Measurements from ENCODE around the gene EXOC6. TPM values are rescaled to one million over a fixed set of nuclear protein-coding genes. Genes with fewer than 3 reads are reported as not detected.

EXOC6 gene
- total RNA-seq, 1 experiment from 2014 or later = 12.9 TPM

DNA sequence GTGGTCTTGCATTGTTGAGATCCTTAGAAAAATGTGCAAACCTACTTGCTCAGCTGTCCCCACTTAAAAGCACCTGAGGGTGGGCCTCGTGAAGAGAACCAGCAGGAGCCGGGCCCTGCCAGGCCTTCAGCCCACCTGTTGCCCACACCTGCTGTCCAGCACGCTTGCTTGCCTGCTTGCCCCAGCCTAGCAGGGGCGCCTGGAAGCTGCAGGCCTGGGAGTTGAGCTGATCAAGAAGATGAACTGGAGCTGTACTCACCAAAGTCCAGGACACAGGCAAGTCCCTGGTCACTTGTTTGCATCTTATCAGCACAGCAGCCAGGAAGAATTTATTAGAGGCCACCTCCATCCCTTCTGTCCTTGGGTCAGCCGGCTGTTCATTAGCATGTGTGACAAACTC, 248.6 kb downstream of the EXOC6 start:
- TF ChIP-seq, protein P1, sequence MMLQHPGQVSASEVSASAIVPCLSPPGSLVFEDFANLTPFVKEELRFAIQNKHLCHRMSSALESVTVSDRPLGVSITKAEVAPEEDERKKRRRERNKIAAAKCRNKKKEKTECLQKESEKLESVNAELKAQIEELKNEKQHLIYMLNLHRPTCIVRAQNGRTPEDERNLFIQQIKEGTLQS (IDR thresholded peaks at IDR 0.05) = no peak
- TF ChIP-seq POLR2A (IDR thresholded peaks at IDR 0.05; ENCODE audit: borderline replicate concordance, extremely low read depth, insufficient read depth, insufficient read length) (no peak), ELF1 (IDR thresholded peaks at IDR 0.05; ENCODE audit: borderline replicate concordance, low read depth) (no peak), REST (IDR thresholded peaks at IDR 0.05; ENCODE audit: low read depth) (no peak), JUND (IDR thresholded peaks at IDR 0.05) (no peak)
- TF ChIP-seq, protein P2, sequence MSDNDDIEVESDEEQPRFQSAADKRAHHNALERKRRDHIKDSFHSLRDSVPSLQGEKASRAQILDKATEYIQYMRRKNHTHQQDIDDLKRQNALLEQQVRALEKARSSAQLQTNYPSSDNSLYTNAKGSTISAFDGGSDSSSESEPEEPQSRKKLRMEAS (IDR thresholded peaks at IDR 0.05) = no peak
- no peak overlapping the region for H2AFZ ChIP-seq (ENCODE audit: low read depth, low read length, poor library complexity, severe bottlenecking)
- no peak overlapping the region for H3K4me3 ChIP-seq (replicated peaks in 1 of 2; ENCODE audit: low read depth in 1 of 2, low read length in 2 of 2)
- peaks cover 0 to 7% of the 10 kb centered on the region in 2 experiments; a peak in 1 of 4 replicates for H3K4me1 ChIP-seq (ENCODE audit: control insufficient read depth in 1 of 2, insufficient read depth in 2 of 2, low read length in 2 of 2)
- H3K9me3 ChIP-seq (ENCODE audit: control insufficient read depth in 1 of 2, insufficient read depth in 1 of 2, low read depth in 1 of 2, low read length in 2 of 2) = no peaks in the 10 kb centered on the region
- no TSS peak for BruUV-seq (replicated peaks)
- no peaks in the 10 kb centered on the region for H4K20me1 ChIP-seq (ENCODE audit: insufficient read depth)
- intact Hi-C loops (cut with micrococcal nuclease) = no loop called here
- no peaks in the 10 kb centered on the region for H3K27me3 ChIP-seq (ENCODE audit: insufficient read depth, low read length)
- DNase-seq (ENCODE audit: low read depth, low spot score) (no peak), ATAC-seq (no peak)
- H3K9ac ChIP-seq (ENCODE audit: low read length) = no peak overlapping the region
- H3K79me2 ChIP-seq (ENCODE audit: insufficient read depth, low read length) = no peaks in the 10 kb centered on the region
- ChIA-PET RAD21 (ENCODE audit: low non-redundant PET in 1 of 2, low total read pairs in 2 of 2, uncharacterized antibody in 2 of 2, unreplicated experiment in 2 of 2) (no interaction called here), POLR2A (no interaction called here), CTCF (no interaction called here)
- no peak overlapping the region for H3K4me2 ChIP-seq (ENCODE audit: low read length)
- H3K9me2 ChIP-seq (ENCODE audit: insufficient read depth) = no peaks in the 10 kb centered on the region
- no peaks in the 10 kb centered on the region for H3K36me3 ChIP-seq (ENCODE audit: control insufficient read depth in 1 of 2, insufficient read depth in 2 of 2, low read length in 2 of 2)
- H3K27ac ChIP-seq (ENCODE audit: low read depth, low read length) = no peak overlapping the region

DNA sequence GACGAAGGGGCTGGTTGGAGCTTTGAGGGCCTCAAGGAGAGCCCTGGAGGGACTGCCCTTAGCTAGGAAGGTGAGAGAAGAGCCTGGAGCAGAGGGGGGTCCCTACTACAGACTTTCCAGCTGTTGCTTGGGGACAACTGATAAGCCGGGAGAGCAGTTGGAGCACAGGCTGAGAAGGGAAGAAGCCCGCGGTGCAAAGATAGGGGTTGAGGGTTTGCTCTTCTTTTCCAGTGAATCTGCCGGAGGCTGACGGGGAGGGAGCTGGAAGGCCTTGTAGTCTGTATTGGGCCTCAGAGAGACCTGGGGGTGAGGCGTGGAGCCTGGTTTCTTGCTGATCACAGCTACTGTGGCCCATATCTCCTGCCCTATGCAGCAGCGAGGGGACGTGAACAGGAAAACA, 249.1 kb downstream of the EXOC6 start:
- POLR2A ChIA-PET = no interaction called here
- TF ChIP-seq RAD21 (IDR thresholded peaks at IDR 0.05; ENCODE audit: low read depth) (no peak), ELF1 (IDR thresholded peaks at IDR 0.05; ENCODE audit: borderline replicate concordance, low read depth) (no peak), ZNF274 (IDR thresholded peaks at IDR 0.05; ENCODE audit: low read depth, low read length) (no peak), ZBTB33 (IDR thresholded peaks at IDR 0.05; ENCODE audit: extremely low read depth, insufficient replicate concordance, low read length) (no peak), POLR2A (IDR thresholded peaks at IDR 0.05; ENCODE audit: borderline replicate concordance, extremely low read depth, insufficient read depth, insufficient read length) (no peak), POLR2AphosphoS5 (IDR thresholded peaks at IDR 0.05; ENCODE audit: low read depth, low read length) (no peak)
- TF ChIP-seq, protein P2 (IDR thresholded peaks at IDR 0.05) = no peak

More for the DNA sequence above, 249.1 kb downstream of the EXOC6 start:
- no peaks in the 10 kb centered on the region for H4K20me1 ChIP-seq (ENCODE audit: insufficient read depth)
- intact Hi-C loops (cut with micrococcal nuclease) = no loop called here
- no peaks in the 10 kb centered on the region for H3K36me3 ChIP-seq (ENCODE audit: control insufficient read depth in 1 of 2, insufficient read depth in 2 of 2, low read length in 2 of 2)
- ChIA-PET RAD21 (ENCODE audit: low non-redundant PET in 1 of 2, low total read pairs in 2 of 2, uncharacterized antibody in 2 of 2, unreplicated experiment in 2 of 2) (no interaction called here), CTCF (no interaction called here)
- H3K9me2 ChIP-seq (ENCODE audit: insufficient read depth) = no peaks in the 10 kb centered on the region
- H3K9ac ChIP-seq (ENCODE audit: low read length) = no peak overlapping the region
- no peak overlapping the region for H3K4me2 ChIP-seq (ENCODE audit: low read length)
- H3K4me1 ChIP-seq (ENCODE audit: control insufficient read depth in 1 of 2, insufficient read depth in 2 of 2, low read length in 2 of 2) = peaks cover 0 to 7% of the 10 kb centered on the region in 2 experiments; a peak in 1 of 4 replicates
- DNase-seq (ENCODE audit: low read depth, low spot score) = no peak
- no peak overlapping the region for H3K4me3 ChIP-seq (replicated peaks in 1 of 2; ENCODE audit: low read depth in 1 of 2, low read length in 2 of 2)
- H3K9me3 ChIP-seq (ENCODE audit: control insufficient read depth in 1 of 2, insufficient read depth in 1 of 2, low read depth in 1 of 2, low read length in 2 of 2) = no peaks in the 10 kb centered on the region
- BruUV-seq (replicated peaks) = no TSS peak
- no peaks in the 10 kb centered on the region for H3K27me3 ChIP-seq (ENCODE audit: insufficient read depth, low read length)
- H2AFZ ChIP-seq (ENCODE audit: low read depth, low read length, poor library complexity, severe bottlenecking) = no peak overlapping the region
- H3K79me2 ChIP-seq (ENCODE audit: insufficient read depth, low read length) = no peaks in the 10 kb centered on the region
- no peak for ATAC-seq
- no peak overlapping the region for H3K27ac ChIP-seq (ENCODE audit: low read depth, low read length)
